ENCODE data around the gene TNS3.

Gene TNS3

DNA sequence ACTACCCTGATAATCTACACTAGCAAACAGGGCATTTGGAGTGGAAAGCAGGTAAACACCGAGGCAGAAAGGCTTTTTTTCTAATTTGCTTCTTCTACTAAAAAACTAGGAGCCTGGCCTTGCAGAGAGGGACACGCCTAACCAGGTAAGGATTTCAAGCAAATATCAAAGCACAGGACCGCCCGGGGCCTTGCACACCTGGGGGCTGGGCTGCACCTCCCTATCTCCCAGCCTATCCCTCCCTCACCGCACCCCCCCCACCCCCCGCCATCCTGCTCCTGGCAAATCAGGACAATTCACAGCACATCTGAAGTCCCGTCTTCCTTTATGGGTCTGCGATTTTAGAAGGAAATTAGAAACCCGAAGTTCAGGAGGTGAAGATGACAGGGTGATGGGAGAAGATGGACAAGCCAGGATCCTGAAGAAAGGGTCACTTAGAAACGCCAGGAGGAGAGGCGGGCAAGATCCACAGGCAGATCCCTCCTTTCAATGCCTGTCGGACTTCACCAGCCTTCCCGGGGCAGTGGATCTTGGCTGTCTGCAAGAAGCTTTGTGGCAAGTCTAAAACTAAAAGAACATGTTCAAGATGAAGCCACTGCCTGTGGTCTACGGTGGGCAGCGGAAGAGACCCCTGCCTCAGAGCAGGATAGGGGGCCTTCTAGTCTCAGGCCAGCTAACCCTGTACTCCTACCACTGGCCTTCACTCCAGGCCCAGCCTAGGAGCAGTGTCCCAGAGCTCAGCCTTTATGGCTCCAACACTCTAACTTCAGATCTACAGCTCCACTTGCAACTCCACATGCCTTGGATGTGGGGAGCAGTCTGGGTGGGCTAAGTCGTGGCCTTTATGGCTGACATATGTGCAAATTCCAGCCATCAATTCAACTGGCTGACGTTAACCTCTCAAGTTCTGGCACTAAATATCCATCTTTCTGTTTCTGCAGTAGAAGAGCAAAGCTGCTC is 43.9 kb downstream of the TNS3 start:
- TF ChIP-seq, protein P1, sequence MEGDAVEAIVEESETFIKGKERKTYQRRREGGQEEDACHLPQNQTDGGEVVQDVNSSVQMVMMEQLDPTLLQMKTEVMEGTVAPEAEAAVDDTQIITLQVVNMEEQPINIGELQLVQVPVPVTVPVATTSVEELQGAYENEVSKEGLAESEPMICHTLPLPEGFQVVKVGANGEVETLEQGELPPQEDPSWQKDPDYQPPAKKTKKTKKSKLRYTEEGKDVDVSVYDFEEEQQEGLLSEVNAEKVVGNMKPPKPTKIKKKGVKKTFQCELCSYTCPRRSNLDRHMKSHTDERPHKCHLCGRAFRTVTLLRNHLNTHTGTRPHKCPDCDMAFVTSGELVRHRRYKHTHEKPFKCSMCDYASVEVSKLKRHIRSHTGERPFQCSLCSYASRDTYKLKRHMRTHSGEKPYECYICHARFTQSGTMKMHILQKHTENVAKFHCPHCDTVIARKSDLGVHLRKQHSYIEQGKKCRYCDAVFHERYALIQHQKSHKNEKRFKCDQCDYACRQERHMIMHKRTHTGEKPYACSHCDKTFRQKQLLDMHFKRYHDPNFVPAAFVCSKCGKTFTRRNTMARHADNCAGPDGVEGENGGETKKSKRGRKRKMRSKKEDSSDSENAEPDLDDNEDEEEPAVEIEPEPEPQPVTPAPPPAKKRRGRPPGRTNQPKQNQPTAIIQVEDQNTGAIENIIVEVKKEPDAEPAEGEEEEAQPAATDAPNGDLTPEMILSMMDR (IDR thresholded peaks at IDR 0.05; ENCODE audit: borderline replicate concordance, insufficient read depth, low read depth, low read length): no peak
- no peak overlapping the region for H3K4me3 ChIP-seq (ENCODE audit: low read depth, low read length)

DNA sequence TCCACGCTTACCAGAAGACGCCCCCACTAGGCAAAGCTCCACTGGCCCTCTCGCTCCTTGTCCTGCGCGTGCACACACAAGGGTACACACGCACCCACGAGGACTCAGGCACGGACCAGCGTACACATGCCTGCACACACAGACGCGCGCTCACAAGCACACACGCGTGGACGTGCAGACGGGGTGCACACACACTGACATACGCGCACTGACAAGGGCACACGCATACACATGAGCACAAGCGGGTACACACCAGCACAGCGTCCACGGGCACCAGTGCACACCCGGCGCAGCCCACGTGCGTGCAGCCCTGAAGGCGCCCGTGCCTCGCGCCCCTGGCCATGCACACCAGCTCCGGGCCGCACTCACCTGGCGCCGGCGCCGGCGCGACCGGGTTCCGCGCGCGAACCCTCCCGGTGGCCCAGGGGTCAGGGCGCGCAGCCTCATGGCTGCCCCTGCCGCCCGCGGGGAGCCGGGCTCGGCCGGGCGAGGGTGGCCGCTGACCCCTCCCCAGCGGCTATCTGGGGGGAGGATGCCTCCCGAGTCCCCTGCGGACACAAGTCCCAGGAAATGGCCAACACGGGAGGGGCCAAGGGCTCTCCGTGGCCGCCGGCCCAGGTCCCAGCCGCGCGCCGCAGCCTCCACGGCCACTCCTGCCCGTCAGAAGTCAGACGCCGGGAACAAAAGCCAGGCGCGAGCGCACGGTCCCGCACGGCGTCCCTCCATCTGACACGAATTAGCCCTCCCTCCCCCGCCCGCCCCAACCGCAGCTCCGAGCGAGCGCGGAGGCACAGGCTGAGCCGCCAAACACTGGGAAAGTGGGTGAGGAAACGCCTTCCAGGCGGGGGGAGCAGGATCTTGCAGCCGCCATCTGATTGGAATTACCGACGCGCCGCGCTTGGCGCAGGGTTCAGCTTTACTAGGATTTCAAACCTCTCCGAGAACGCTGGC is 45.0 kb downstream of the TNS3 start:
- H3K4me3 ChIP-seq (ENCODE audit: low read depth, low read length): no peak overlapping the region
- TF ChIP-seq, protein P1 (IDR thresholded peaks at IDR 0.05; ENCODE audit: borderline replicate concordance, insufficient read depth, low read depth, low read length): no peak

DNA sequence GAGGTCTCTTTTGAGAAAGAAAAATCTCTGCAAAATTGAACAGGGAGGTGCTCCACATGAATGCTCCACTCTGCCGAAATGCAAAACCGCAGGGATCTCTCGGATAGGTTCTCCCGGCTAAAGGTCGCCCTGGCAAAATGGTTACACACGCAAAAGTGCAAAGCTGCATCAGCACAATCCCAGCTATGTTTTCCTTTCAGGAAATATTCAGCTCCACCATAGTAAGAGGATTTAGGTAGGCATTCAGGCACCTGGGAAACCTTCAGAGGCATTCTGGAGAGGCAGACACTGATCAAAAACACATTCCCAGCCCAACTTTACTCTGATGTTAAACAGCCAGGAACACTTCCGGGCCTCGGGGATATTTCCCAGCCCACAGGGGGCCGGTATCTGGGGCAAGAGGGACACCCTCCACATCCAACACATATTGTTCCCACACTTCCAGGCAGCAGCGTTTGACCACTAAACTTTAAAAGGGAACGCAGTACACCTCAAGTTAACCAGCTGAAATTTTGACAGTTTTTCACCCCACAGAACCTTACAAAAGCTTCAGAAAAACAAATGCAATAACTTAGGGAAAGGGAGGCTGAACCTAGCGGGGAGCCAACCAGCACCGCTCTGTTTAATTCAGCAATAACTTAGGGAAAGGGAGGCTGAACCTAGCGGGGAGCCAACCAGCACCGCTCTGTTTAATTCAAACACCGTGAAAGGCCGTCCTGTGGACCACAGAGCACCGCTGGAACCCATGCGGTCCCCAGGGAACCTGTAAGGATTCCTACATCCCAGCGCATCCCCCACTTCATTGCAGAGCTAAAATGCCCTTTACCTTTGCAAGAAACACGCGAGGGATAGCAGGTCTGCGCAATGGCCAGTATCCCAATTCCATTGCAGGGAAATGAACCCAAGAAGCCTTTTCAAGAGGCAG is 45.9 kb downstream of the TNS3 start:
- H3K4me3 ChIP-seq (ENCODE audit: low read depth, low read length): no peak overlapping the region
- TF ChIP-seq, protein P1 (IDR thresholded peaks at IDR 0.05; ENCODE audit: borderline replicate concordance, insufficient read depth, low read depth, low read length): no peak

DNA sequence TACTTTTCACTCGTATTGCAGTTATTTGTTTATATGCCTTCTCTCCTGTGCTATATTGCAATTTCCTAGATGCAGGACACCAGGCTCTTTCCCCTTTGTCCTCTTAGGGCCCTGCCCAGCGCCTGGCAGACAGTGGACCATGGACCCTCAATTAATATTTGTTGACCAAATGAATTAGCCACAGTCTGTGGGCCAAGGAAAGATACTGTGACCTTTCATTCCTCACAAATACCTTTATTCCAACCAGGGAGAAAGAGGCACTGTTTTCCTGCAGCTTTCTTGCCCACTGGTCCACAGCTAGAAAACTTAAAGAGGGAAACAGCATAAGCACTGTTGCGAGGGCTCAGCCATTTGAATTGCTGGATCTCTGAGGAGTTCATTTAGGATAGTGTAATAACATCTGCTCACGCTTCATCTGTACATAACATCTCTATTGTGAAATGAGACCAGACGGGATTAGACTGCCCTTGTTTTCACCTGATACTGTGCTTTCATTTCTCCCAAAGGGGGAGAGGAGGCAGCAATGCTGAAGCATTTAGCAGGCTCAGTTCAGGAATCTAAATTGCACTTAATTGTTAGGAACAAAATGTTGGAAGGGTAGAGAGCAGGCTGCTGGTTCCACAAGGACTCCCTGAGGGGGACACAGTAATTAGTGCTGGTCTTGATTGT is 46.7 kb downstream of the TNS3 start:
- TF ChIP-seq, protein P1 (IDR thresholded peaks at IDR 0.05; ENCODE audit: borderline replicate concordance, insufficient read depth, low read depth, low read length): no peak
- no peak overlapping the region for H3K4me3 ChIP-seq (ENCODE audit: low read depth, low read length)

DNA sequence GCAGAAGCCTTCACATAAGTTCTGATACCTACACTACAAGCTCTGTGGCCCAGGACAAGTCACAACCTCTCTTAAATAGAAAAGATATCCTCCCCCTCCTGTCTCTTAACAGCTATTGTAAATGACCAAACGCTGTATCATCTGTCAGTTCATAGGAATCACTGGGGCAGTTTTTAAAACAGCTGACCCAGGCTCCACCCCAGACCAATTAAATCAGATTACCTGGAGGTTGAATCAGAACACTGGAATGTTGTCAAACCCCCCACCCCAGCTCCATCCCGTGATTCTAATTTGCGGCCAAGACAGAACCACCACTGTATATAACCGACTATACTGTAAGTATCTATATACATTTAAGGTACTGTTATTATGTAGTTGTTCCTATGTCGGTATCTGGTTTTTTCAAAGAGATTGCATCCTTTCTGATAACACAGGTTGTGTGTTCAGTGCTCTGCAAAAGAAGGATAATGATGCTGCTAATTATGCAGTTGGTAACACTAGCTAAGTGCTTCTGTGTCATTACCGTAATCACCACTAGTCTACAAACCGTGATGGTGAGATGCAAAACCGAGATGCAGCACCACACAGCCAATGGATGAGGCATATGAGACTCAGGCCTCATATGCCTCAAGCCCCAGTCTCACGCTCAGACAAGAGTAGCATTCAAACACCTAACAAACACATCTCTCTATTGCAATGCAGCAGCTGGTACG is 47.4 kb downstream of the TNS3 start:
- TF ChIP-seq, protein P1 (IDR thresholded peaks at IDR 0.05; ENCODE audit: borderline replicate concordance, insufficient read depth, low read depth, low read length): no peak
- H3K4me3 ChIP-seq (ENCODE audit: low read depth, low read length): no peak overlapping the region

Data from GM12875 (cell line).